ENCODE data around the gene ASCL1. TPM values are rescaled to one million over a fixed set of nuclear protein-coding genes. Genes with fewer than 3 reads are reported as not detected.

Gene ASCL1
- total and polyA plus RNA-seq, 2 of the 13 experiments (the other 11 are each of a cell fraction or from before 2014, with no cell fraction given) = not detected

DNA sequence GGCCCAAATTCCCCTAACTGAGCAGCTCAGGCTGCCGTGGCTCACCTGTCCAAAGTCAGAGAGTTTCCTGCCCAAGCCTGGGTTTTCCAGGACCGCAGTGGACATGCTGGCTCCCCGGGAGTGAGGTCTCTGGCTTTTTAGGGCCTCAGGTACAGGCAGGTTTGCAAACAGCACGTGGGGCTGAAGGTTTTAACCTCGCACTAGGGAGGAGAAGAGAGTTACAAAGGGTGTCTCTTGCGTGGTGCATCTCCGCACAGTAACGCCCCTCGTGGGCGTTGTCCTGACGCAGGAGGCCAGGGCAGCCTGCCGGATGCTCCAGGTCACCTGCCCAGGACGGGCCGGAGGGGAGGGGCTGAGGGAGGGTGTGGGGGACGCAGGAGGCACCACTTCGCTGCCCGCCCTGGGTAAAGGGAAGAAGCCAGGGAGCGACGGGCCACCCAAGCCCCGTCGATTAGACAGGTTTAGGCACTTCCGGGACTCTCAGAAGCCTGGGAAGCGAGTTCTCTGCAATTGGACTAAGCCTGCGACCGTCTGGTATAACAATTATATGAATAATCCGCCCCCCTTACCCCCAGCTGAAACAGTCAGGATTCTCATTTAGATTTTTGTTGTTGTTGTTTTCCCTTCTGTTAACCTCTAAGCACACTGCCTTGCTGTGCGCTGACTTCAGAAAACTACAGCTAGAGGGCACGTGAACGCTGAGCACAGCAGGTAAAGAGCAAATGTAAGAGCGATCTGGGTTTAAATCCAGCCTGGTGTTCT lies 40.3 kb upstream of the ASCL1 start, which contains the start of gene PAH (continued):
- TF ChIP-seq, protein P1, sequence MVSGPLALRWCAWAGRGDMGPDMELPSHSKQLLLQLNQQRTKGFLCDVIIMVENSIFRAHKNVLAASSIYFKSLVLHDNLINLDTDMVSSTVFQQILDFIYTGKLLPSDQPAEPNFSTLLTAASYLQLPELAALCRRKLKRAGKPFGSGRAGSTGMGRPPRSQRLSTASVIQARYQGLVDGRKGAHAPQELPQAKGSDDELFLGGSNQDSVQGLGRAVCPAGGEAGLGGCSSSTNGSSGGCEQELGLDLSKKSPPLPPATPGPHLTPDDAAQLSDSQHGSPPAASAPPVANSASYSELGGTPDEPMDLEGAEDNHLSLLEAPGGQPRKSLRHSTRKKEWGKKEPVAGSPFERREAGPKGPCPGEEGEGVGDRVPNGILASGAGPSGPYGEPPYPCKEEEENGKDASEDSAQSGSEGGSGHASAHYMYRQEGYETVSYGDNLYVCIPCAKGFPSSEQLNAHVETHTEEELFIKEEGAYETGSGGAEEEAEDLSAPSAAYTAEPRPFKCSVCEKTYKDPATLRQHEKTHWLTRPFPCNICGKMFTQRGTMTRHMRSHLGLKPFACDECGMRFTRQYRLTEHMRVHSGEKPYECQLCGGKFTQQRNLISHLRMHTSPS (CRISPR knock-in tag; IDR thresholded peaks at IDR 0.05; ENCODE audit: low read depth) = peak; percentile 88
- TF ChIP-seq SNRNP70 (IDR thresholded peaks at IDR 0.05; ENCODE audit: low read depth, low read length) = no peak
- TF ChIP-seq SP2 (CRISPR knock-in tag; IDR thresholded peaks at IDR 0.05) = no peak
- TF ChIP-seq ZNF224 (CRISPR knock-in tag; IDR thresholded peaks at IDR 0.05) = 0 out of 2 replicates have a peak, but pooled peaks have one; percentile 25
- TF ChIP-seq, protein P2, sequence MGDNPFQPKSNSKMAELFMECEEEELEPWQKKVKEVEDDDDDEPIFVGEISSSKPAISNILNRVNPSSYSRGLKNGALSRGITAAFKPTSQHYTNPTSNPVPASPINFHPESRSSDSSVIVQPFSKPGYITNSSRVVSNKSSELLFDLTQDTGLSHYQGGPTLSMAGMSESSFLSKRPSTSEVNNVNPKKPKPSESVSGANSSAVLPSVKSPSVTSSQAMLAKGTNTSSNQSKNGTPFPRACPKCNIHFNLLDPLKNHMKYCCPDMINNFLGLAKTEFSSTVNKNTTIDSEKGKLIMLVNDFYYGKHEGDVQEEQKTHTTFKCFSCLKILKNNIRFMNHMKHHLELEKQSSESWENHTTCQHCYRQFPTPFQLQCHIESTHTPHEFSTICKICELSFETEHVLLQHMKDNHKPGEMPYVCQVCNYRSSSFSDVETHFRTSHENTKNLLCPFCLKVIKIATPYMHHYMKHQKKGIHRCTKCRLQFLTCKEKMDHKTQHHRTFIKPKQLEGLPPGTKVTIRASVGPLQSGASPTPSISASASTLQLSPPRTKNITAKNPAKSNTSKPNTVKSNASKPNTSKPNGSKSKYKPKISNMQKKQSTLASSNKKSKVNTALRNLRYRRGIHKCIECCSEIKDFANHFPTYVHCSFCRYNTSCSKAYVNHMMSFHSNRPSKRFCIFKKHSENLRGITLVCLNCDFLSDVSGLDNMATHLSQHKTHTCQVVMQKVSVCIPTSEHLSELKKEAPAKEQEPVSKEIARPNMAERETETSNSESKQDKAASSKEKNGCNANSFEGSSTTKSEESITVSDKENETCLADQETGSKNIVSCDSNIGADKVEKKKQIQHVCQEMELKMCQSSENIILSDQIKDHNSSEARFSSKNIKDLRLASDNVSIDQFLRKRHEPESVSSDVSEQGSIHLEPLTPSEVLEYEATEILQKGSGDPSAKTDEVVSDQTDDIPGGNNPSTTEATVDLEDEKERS (CRISPR knock-in tag; IDR thresholded peaks at IDR 0.05) = no peak
- TF ChIP-seq HNRNPL (IDR thresholded peaks at IDR 0.05; ENCODE audit: low read depth, low read length) = peak; percentile 90
- TF ChIP-seq SIX1 (CRISPR knock-in tag; IDR thresholded peaks at IDR 0.05; ENCODE audit: borderline replicate concordance) = no peak
- TF ChIP-seq ZNF557 (CRISPR knock-in tag; IDR thresholded peaks at IDR 0.05) = 0 out of 2 replicates have a peak, but pooled peaks have one; percentile 78
- TF ChIP-seq POLR2A (IDR thresholded peaks at IDR 0.05; ENCODE audit: insufficient read depth in 1 of 2, low read depth in 2 of 2, low read length in 2 of 2) = peak; percentile 85 to 88
- TF ChIP-seq ZFX (CRISPR knock-in tag; IDR thresholded peaks at IDR 0.05; ENCODE audit: low read depth) = peak; percentile 74
- TF ChIP-seq, protein P3, sequence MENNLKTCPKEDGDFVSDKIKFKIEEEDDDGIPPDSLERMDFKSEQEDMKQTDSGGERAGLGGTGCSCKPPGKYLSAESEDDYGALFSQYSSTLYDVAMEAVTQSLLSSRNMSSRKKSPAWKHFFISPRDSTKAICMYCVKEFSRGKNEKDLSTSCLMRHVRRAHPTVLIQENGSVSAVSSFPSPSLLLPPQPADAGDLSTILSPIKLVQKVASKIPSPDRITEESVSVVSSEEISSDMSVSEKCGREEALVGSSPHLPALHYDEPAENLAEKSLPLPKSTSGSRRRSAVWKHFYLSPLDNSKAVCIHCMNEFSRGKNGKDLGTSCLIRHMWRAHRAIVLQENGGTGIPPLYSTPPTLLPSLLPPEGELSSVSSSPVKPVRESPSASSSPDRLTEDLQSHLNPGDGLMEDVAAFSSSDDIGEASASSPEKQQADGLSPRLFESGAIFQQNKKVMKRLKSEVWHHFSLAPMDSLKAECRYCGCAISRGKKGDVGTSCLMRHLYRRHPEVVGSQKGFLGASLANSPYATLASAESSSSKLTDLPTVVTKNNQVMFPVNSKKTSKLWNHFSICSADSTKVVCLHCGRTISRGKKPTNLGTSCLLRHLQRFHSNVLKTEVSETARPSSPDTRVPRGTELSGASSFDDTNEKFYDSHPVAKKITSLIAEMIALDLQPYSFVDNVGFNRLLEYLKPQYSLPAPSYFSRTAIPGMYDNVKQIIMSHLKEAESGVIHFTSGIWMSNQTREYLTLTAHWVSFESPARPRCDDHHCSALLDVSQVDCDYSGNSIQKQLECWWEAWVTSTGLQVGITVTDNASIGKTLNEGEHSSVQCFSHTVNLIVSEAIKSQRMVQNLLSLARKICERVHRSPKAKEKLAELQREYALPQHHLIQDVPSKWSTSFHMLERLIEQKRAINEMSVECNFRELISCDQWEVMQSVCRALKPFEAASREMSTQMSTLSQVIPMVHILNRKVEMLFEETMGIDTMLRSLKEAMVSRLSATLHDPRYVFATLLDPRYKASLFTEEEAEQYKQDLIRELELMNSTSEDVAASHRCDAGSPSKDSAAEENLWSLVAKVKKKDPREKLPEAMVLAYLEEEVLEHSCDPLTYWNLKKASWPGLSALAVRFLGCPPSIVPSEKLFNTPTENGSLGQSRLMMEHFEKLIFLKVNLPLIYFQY (CRISPR knock-in tag; IDR thresholded peaks at IDR 0.05; ENCODE audit: borderline replicate concordance) = no peak; the same call in none of the 2 replicates
- TF ChIP-seq NR3C1 (CRISPR knock-in tag; IDR thresholded peaks at IDR 0.05) = no peak

Data from HepG2 (cell line).